Retinal pigment epithelial cell (primary cell): Measurements from ENCODE around the gene COL4A1.

ENCODE experiments used
- DNase-seq: peaks from one replicate; pipeline ENCODE4 v3.0.0-alpha.2; 2010; ENCODE audit warnings: low read depth
- H3K4me3 ChIP-seq: 2 replicates; pipeline ENCODE4 v1.5.1; 2011; ENCODE audit warnings: mild to moderate bottlenecking, low read length, control low read depth, moderate library complexity
- TF ChIP-seq, protein P1 (sequence below): conservative IDR thresholded peaks from 2 replicates; pipeline ENCODE4 v1.5.1; 2011; ENCODE audit warnings: low read depth, low read length, control low read depth, inconsistent platforms

COL4A1 gene

DNA sequence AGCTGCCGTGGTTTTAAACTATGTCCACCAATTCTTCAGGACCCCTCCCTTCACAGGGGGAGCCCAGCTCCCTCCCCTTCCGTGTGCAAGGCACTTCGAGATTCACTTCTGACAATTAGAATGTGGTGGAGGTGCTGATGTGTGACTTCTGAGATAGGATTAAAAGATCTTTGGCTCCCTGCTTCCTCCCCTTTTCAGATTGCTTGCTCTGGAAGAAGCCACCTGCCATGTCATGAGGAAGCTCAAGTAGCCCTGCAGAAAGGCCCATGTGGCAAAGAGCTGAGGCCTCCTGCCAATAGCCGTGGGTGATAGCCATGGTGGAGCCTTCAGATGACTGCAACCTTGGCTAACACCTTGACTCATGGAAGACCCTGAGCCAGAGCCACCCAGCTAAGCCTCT, 204.9 kb downstream of the COL4A1 start:
- no peak for DNase-seq
- TF ChIP-seq, protein P1, sequence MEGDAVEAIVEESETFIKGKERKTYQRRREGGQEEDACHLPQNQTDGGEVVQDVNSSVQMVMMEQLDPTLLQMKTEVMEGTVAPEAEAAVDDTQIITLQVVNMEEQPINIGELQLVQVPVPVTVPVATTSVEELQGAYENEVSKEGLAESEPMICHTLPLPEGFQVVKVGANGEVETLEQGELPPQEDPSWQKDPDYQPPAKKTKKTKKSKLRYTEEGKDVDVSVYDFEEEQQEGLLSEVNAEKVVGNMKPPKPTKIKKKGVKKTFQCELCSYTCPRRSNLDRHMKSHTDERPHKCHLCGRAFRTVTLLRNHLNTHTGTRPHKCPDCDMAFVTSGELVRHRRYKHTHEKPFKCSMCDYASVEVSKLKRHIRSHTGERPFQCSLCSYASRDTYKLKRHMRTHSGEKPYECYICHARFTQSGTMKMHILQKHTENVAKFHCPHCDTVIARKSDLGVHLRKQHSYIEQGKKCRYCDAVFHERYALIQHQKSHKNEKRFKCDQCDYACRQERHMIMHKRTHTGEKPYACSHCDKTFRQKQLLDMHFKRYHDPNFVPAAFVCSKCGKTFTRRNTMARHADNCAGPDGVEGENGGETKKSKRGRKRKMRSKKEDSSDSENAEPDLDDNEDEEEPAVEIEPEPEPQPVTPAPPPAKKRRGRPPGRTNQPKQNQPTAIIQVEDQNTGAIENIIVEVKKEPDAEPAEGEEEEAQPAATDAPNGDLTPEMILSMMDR: no peak

DNA sequence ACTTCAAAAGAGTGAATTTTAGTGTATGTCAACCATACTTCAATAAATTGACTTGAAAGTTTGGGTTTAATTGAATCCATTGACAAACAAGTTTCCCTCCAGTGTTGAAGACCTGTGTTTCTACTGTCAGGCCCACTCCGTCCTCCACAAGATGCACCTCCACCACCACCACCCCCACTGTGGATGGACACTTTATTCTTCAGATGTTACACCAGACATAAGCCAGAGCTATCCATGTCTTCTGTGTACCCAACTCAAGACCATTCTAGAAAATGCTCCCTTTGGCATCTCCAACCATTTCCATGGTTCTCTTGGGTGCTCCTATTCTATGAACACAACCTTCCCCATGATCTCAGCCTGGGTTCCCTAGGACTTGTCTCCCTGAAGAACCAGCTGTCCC, 207.0 kb downstream of the COL4A1 start:
- TF ChIP-seq, protein P1: no peak
- no peak for DNase-seq
- H3K4me3 ChIP-seq: no peak overlapping the region

More for the DNA sequence above, 204.9 kb downstream of the COL4A1 start:
- no peak overlapping the region for H3K4me3 ChIP-seq
